AG09319 (cell line): ENCODE results near the gene BRIP1.
"Not testable (repeated sequence)": the region's sequence is repeated elsewhere in the genome, so short reads cannot be mapped to it uniquely, and the experiment has no call there.

Experiments
- DNase-seq: peaks from one replicate; pipeline ENCODE4 v3.0.0-alpha.2; 2010; ENCODE audit warnings: low read depth; ENCODE audit errors: extremely low read depth
- CTCF ChIP-seq: IDR thresholded peaks from 2 replicates; pipeline ENCODE4 v1.5.1; 2011; ENCODE audit warnings: low read depth, mild to moderate bottlenecking, inconsistent platforms, low read length, moderate library complexity

The BRIP1 gene

GRCh38 chr17:61722398-61722797, 140.9 kb downstream of the BRIP1 start:
- DNase-seq = no peak
- no peak for TF ChIP-seq CTCF

GRCh38 chr17:61720016-61720795, 143.1 kb downstream of the BRIP1 start:
- no peak for TF ChIP-seq CTCF
- no peak for DNase-seq

- not testable (repeated sequence) for DNase-seq
Measured at GRCh38 chr17:61719220-61719619, 144.1 kb downstream of the BRIP1 start.

- no peak for DNase-seq
- no peak for TF ChIP-seq CTCF
Measured at GRCh38 chr17:61718022-61718421, 145.3 kb downstream of the BRIP1 start.

- no peak for TF ChIP-seq CTCF
Measured at GRCh38 chr17:61717352-61717751, 146.0 kb downstream of the BRIP1 start.

GRCh38 chr17:61716225-61716829, 147.0 kb downstream of the BRIP1 start:
- no peak for DNase-seq
- TF ChIP-seq CTCF = no peak

More at GRCh38 chr17:61717352-61717751, 146.0 kb downstream of the BRIP1 start:
- DNase-seq = no peak

GRCh38 chr17:61715348-61715747, 148.0 kb downstream of the BRIP1 start:
- DNase-seq = no peak
- TF ChIP-seq CTCF = no peak
